ENCODE data around the gene AMMECR1. TPM values are rescaled to one million over a fixed set of nuclear protein-coding genes. Genes with fewer than 3 reads are reported as not detected.

The AMMECR1 gene
- polyA plus RNA-seq, 3 donors, result 2.1 to 3.3 (median 2.9) TPM

DNA sequence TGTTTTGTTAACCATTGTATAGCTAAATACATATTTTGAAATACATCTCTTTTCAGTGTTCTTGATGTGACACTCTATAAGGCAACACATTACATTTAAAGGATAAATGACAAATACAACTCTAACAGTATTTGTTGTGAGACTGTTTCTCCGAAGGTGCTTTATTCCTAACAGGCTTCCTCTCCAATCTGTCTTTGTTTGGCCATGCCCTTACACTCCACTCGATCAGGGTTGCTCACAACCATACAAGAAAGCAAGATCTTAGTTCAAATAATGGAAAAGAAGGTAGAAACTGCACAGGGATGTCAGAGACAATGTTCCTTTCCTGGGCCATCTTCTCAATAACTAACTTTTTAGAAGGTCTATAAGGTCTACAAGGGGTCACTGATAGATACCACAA, 36.5 kb downstream of the AMMECR1 start:
- peaks cover 11% of the 10 kb centered on the region for H3K4me1 Mint-ChIP-seq
- no peaks in the 10 kb centered on the region for H3K36me3 Mint-ChIP-seq
- Histone ChIP-seq H3K4me1 (ENCODE audit: control insufficient read depth in 1 of 2, insufficient read depth in 2 of 2, low read length in 2 of 2) (no peaks in the 10 kb centered on the region), H3K9ac (ENCODE audit: insufficient read depth, low read length, poor library complexity, severe bottlenecking) (no peak overlapping the region), H3K4me2 (replicated peaks; ENCODE audit: extremely low read depth, low read length, poor library complexity, severe bottlenecking) (no peak overlapping the region), H3K27ac (ENCODE audit: low read depth in 1 of 2, low read length in 2 of 2) (no peak overlapping the region), H4K20me1 (ENCODE audit: insufficient read depth, low read length) (peaks cover 4% of the 10 kb centered on the region), H3K36me3 (replicated peaks in 1 of 2; ENCODE audit: control insufficient read depth in 1 of 2, insufficient read depth in 2 of 2, low read length in 2 of 2) (no peaks in the 10 kb centered on the region), H3K79me2 (ENCODE audit: insufficient read depth, low read length) (no peaks in the 10 kb centered on the region), H3K4me3 (replicated peaks in 1 of 3; ENCODE audit: low read depth in 2 of 3, low read length in 3 of 3) (no peak overlapping the region), H3K27me3 (ENCODE audit: control insufficient read depth in 2 of 2, insufficient read depth in 2 of 2, low read length in 2 of 2) (no peaks in the 10 kb centered on the region), H3K9me3 (replicated peaks in 1 of 2; ENCODE audit: control insufficient read depth in 1 of 2, insufficient read depth in 1 of 2, low read length in 2 of 2) (no peaks in the 10 kb centered on the region), H2AFZ (ENCODE audit: insufficient read depth, low read depth, low read length, poor library complexity, severe bottlenecking) (no peak overlapping the region)
- no CpG with 5 or more reads among the region's 2 CpGs for WGBS (ENCODE audit: insufficient coverage)
- TF ChIP-seq, protein P1, sequence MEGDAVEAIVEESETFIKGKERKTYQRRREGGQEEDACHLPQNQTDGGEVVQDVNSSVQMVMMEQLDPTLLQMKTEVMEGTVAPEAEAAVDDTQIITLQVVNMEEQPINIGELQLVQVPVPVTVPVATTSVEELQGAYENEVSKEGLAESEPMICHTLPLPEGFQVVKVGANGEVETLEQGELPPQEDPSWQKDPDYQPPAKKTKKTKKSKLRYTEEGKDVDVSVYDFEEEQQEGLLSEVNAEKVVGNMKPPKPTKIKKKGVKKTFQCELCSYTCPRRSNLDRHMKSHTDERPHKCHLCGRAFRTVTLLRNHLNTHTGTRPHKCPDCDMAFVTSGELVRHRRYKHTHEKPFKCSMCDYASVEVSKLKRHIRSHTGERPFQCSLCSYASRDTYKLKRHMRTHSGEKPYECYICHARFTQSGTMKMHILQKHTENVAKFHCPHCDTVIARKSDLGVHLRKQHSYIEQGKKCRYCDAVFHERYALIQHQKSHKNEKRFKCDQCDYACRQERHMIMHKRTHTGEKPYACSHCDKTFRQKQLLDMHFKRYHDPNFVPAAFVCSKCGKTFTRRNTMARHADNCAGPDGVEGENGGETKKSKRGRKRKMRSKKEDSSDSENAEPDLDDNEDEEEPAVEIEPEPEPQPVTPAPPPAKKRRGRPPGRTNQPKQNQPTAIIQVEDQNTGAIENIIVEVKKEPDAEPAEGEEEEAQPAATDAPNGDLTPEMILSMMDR (IDR thresholded peaks at IDR 0.05), result no peak
- H3K9me3 Mint-ChIP-seq, result peaks cover 0 to under 1% (median 0%) of the 10 kb centered on the region in 7 donors
- no peak overlapping the region for H3K4me3 Mint-ChIP-seq
- no peak overlapping the region for H3K27ac Mint-ChIP-seq
- no peak for DNase-seq
- intact Hi-C loops (cut with micrococcal nuclease), result no loop called here
- peaks cover 0 to 4% (median 0%) of the 10 kb centered on the region in 3 donors for H3K27me3 Mint-ChIP-seq (ENCODE audit: low read depth in 3 of 3)

DNA sequence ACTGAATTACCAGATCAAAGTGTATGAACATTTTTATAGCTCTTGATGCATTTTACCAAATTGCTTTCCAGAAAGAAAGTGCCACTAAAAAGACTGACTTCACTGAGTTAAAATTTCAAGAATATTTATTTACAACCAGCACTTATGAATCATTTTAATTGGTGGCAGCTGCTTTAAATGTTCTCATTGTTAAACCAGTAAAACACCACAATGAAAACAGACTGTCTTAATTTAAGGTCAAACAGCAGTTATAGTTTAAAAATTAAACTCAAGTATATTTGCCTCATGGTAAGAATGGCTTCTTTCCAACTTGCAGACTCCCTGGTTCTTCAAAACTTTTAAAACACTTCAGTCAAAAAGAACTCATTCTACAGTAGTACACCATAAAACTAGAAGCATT, 36.9 kb downstream of the AMMECR1 start:
- no peak overlapping the region for H3K4me3 ChIP-seq (replicated peaks in 1 of 3; ENCODE audit: low read depth in 2 of 3, low read length in 3 of 3)
- H2AFZ ChIP-seq (ENCODE audit: insufficient read depth, low read depth, low read length, poor library complexity, severe bottlenecking), result no peak overlapping the region
- no peaks in the 10 kb centered on the region for H3K79me2 ChIP-seq (ENCODE audit: insufficient read depth, low read length)
- H3K36me3 ChIP-seq (replicated peaks in 1 of 2; ENCODE audit: control insufficient read depth in 1 of 2, insufficient read depth in 2 of 2, low read length in 2 of 2), result no peaks in the 10 kb centered on the region
- no peaks in the 10 kb centered on the region for H3K9me3 ChIP-seq (replicated peaks in 1 of 2; ENCODE audit: control insufficient read depth in 1 of 2, insufficient read depth in 1 of 2, low read length in 2 of 2)
- no peak overlapping the region for H3K27ac ChIP-seq (ENCODE audit: low read depth in 1 of 2, low read length in 2 of 2)
- H3K4me1 ChIP-seq (ENCODE audit: control insufficient read depth in 1 of 2, insufficient read depth in 2 of 2, low read length in 2 of 2), result no peaks in the 10 kb centered on the region
- no peak overlapping the region for H3K4me2 ChIP-seq (replicated peaks; ENCODE audit: extremely low read depth, low read length, poor library complexity, severe bottlenecking)
- H4K20me1 ChIP-seq (ENCODE audit: insufficient read depth, low read length), result peaks cover 4% of the 10 kb centered on the region
- DNase-seq, result no peak
- peaks cover 0 to 3% (median 0%) of the 10 kb centered on the region in 7 donors for H3K9me3 Mint-ChIP-seq
- H3K4me3 Mint-ChIP-seq, result no peak overlapping the region
- intact Hi-C loops (cut with micrococcal nuclease), result no loop called here
- H3K27me3 Mint-ChIP-seq (ENCODE audit: low read depth in 3 of 3), result peaks cover 0 to 4% (median 0%) of the 10 kb centered on the region in 3 donors
- peaks cover 11% of the 10 kb centered on the region for H3K4me1 Mint-ChIP-seq
- no peak overlapping the region for H3K27ac Mint-ChIP-seq
- H3K36me3 Mint-ChIP-seq, result no peaks in the 10 kb centered on the region
- no peak overlapping the region for H3K9ac ChIP-seq (ENCODE audit: insufficient read depth, low read length, poor library complexity, severe bottlenecking)
- H3K27me3 ChIP-seq (ENCODE audit: control insufficient read depth in 2 of 2, insufficient read depth in 2 of 2, low read length in 2 of 2), result no peaks in the 10 kb centered on the region
- TF ChIP-seq, protein P1 (IDR thresholded peaks at IDR 0.05), result no peak

All from CD14-positive monocyte (primary cell).